ENCODE measurements around the gene CCSER1. TPM values are rescaled to one million over a fixed set of nuclear protein-coding genes. Genes with fewer than 3 reads are reported as not detected.
"Not testable (repeated sequence)": the region's sequence is repeated elsewhere in the genome, so short reads cannot be mapped to it uniquely, and the experiment has no call there.

The CCSER1 gene
- total and polyA plus RNA-seq, 2 donors (not counting 1 experiment from before 2014, with no cell fraction given) = 10.7 to 39.5 TPM

DNA sequence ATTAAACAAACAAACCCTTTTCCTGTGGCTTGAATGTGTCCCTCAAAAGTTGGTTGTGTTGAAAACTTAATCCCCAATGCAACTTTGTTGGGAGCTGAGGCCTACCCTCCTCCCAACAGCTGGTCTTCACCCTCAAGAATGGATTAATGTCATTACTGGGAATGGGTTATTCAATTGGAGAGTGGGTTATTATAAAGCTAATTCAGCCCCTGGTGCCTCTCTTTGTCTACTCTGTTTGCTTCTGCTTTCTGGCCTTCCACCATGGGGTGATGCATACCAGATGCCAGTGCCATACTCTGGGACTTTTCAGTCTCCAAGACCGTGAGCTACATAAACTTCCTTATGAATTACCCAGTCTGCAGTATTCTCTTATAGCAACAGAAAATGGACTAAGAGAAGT lies 706.5 kb downstream of the CCSER1 start:
- DNase-seq (no peak), ATAC-seq (ENCODE audit: low read depth) (no peak)
- no peaks in the 10 kb centered on the region for H3K27me3 Mint-ChIP-seq
- H3K36me3 ChIP-seq (replicated peaks in 1 of 2; ENCODE audit: control extremely low read depth in 1 of 2, control insufficient read depth in 1 of 2, extremely low read depth in 1 of 2, insufficient read depth in 2 of 2, low read length in 1 of 2) = no peaks in the 10 kb centered on the region
- H3K4me2 ChIP-seq (replicated peaks; ENCODE audit: low read depth, low read length, poor library complexity, severe bottlenecking) = no peak overlapping the region
- WGBS (ENCODE audit: insufficient coverage) = no CpG with 5 or more reads among the region's 1 CpG
- ChIA-PET POLR2A (no interaction called here), CTCF (no interaction called here)
- H3K27ac Mint-ChIP-seq = no peak overlapping the region
- H3K9me3 ChIP-seq (ENCODE audit: control extremely low read depth in 1 of 3, control insufficient read depth in 2 of 3, insufficient read depth in 1 of 3, low read length in 2 of 3) = no peaks in the 10 kb centered on the region
- intact Hi-C loops (cut with micrococcal nuclease) = no loop called here
- H2AFZ ChIP-seq (ENCODE audit: insufficient read depth, low read depth, low read length, poor library complexity, severe bottlenecking) = no peak overlapping the region
- H3K27me3 ChIP-seq (replicated peaks in 1 of 4; ENCODE audit: control extremely low read depth in 1 of 4, control insufficient read depth in 3 of 4, insufficient read depth in 4 of 4, low read length in 3 of 4) = no peaks in the 10 kb centered on the region
- no peak overlapping the region for H3K4me3 ChIP-seq (ENCODE audit: control extremely low read depth in 1 of 5, extremely low read depth in 1 of 5, insufficient read depth in 1 of 5, low read depth in 2 of 5, low read length in 4 of 5)
- no peak overlapping the region for H3K27ac ChIP-seq (ENCODE audit: low read length in 2 of 2)
- no peaks in the 10 kb centered on the region for H3K4me1 ChIP-seq (ENCODE audit: control insufficient read depth in 2 of 2, insufficient read depth in 2 of 2, low read length in 2 of 2)
- no peak overlapping the region for H3K4me3 Mint-ChIP-seq
- no peaks in the 10 kb centered on the region for H3K79me2 ChIP-seq (ENCODE audit: control insufficient read depth, insufficient read depth, low read length)
- no peaks in the 10 kb centered on the region for H4K20me1 ChIP-seq (ENCODE audit: control insufficient read depth, insufficient read depth, low read length, poor library complexity, severe bottlenecking)
- no peaks in the 10 kb centered on the region for H3K4me1 Mint-ChIP-seq
- TF ChIP-seq EZH2 (IDR thresholded peaks at IDR 0.05; ENCODE audit: borderline replicate concordance, insufficient read depth, low read depth, low read length, poor library complexity, severe bottlenecking) = no peak
- TF ChIP-seq, protein P1, sequence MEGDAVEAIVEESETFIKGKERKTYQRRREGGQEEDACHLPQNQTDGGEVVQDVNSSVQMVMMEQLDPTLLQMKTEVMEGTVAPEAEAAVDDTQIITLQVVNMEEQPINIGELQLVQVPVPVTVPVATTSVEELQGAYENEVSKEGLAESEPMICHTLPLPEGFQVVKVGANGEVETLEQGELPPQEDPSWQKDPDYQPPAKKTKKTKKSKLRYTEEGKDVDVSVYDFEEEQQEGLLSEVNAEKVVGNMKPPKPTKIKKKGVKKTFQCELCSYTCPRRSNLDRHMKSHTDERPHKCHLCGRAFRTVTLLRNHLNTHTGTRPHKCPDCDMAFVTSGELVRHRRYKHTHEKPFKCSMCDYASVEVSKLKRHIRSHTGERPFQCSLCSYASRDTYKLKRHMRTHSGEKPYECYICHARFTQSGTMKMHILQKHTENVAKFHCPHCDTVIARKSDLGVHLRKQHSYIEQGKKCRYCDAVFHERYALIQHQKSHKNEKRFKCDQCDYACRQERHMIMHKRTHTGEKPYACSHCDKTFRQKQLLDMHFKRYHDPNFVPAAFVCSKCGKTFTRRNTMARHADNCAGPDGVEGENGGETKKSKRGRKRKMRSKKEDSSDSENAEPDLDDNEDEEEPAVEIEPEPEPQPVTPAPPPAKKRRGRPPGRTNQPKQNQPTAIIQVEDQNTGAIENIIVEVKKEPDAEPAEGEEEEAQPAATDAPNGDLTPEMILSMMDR (IDR thresholded peaks at IDR 0.05) = no peak
- H3K9me3 Mint-ChIP-seq (ENCODE audit: insufficient read depth) = peaks cover 2% of the 10 kb centered on the region
- H3K9ac ChIP-seq (ENCODE audit: low read length) = no peak overlapping the region

DNA sequence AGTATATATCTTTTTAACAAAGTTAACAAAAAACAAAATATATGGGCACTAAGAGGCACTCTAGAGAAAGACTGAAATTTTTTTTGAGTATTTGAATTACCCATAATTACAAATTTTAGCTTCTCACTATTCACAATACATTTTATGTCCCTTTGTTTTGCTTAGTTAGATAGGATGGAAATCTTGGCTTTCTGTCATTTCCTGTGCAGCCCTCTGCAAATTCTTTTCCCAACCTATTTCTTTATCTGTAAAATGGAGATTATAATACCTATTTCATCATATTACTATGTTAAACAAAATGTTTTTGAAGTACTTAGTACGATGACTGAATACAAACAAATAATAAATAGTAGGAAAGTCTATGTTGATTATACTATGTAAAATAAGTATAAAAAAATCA lies 710.0 kb downstream of the CCSER1 start:
- Histone ChIP-seq H3K9ac (ENCODE audit: low read length) (no peak overlapping the region), H3K4me1 (ENCODE audit: control insufficient read depth in 2 of 2, insufficient read depth in 2 of 2, low read length in 2 of 2) (no peaks in the 10 kb centered on the region), H2AFZ (ENCODE audit: insufficient read depth, low read depth, low read length, poor library complexity, severe bottlenecking) (no peak overlapping the region), H3K4me3 (ENCODE audit: control extremely low read depth in 1 of 5, extremely low read depth in 1 of 5, insufficient read depth in 1 of 5, low read depth in 2 of 5, low read length in 4 of 5) (no peak overlapping the region), H4K20me1 (ENCODE audit: control insufficient read depth, insufficient read depth, low read length, poor library complexity, severe bottlenecking) (no peaks in the 10 kb centered on the region), H3K36me3 (replicated peaks in 1 of 2; ENCODE audit: control extremely low read depth in 1 of 2, control insufficient read depth in 1 of 2, extremely low read depth in 1 of 2, insufficient read depth in 2 of 2, low read length in 1 of 2) (no peaks in the 10 kb centered on the region), H3K4me2 (replicated peaks; ENCODE audit: low read depth, low read length, poor library complexity, severe bottlenecking) (no peak overlapping the region), H3K27me3 (replicated peaks in 1 of 4; ENCODE audit: control extremely low read depth in 1 of 4, control insufficient read depth in 3 of 4, insufficient read depth in 4 of 4, low read length in 3 of 4) (no peaks in the 10 kb centered on the region), H3K9me3 (ENCODE audit: control extremely low read depth in 1 of 3, control insufficient read depth in 2 of 3, insufficient read depth in 1 of 3, low read length in 2 of 3) (no peaks in the 10 kb centered on the region), H3K27ac (ENCODE audit: low read length in 2 of 2) (no peak overlapping the region), H3K79me2 (ENCODE audit: control insufficient read depth, insufficient read depth, low read length) (no peaks in the 10 kb centered on the region)
- ATAC-seq (ENCODE audit: low read depth) (no peak), DNase-seq (no peak)
- CTCF ChIA-PET = no interaction called here
- intact Hi-C loops (cut with micrococcal nuclease) = no loop called here
- H3K27me3 Mint-ChIP-seq = no peaks in the 10 kb centered on the region
- no peak overlapping the region for H3K27ac Mint-ChIP-seq
- no peak overlapping the region for H3K4me3 Mint-ChIP-seq
- POLR2A ChIA-PET = no interaction called here
- H3K9me3 Mint-ChIP-seq (ENCODE audit: insufficient read depth) = no peaks in the 10 kb centered on the region
- WGBS (ENCODE audit: insufficient coverage) = no CpG with 5 or more reads among the region's 1 CpG
- TF ChIP-seq, protein P1 (IDR thresholded peaks at IDR 0.05) = no peak
- no peak for TF ChIP-seq EZH2 (IDR thresholded peaks at IDR 0.05; ENCODE audit: borderline replicate concordance, insufficient read depth, low read depth, low read length, poor library complexity, severe bottlenecking)
- H3K4me1 Mint-ChIP-seq = no peaks in the 10 kb centered on the region

GRCh38 chr4:90838859-90839258 lies 711.7 kb downstream of the CCSER1 start:
- intact Hi-C loops (cut with micrococcal nuclease); H3K27me3 Mint-ChIP-seq: not testable (repeated sequence)
- no CpG with 5 or more reads among the region's 22 CpGs for WGBS (ENCODE audit: insufficient coverage)

More at GRCh38 chr4:90838859-90839258, 711.7 kb downstream of the CCSER1 start:
- H3K4me1 ChIP-seq (ENCODE audit: control insufficient read depth in 2 of 2, insufficient read depth in 2 of 2, low read length in 2 of 2); H3K4me2 ChIP-seq (replicated peaks; ENCODE audit: low read depth, low read length, poor library complexity, severe bottlenecking); DNase-seq; H3K9me3 Mint-ChIP-seq (ENCODE audit: insufficient read depth); H3K27ac Mint-ChIP-seq; H2AFZ ChIP-seq (ENCODE audit: insufficient read depth, low read depth, low read length, poor library complexity, severe bottlenecking); H3K9me3 ChIP-seq (ENCODE audit: control extremely low read depth in 1 of 3, control insufficient read depth in 2 of 3, insufficient read depth in 1 of 3, low read length in 2 of 3); H3K27ac ChIP-seq (ENCODE audit: low read length in 2 of 2); H3K27me3 ChIP-seq (replicated peaks in 1 of 4; ENCODE audit: control extremely low read depth in 1 of 4, control insufficient read depth in 3 of 4, insufficient read depth in 4 of 4, low read length in 3 of 4); ATAC-seq (ENCODE audit: low read depth); CTCF ChIA-PET; H3K36me3 ChIP-seq (replicated peaks in 1 of 2; ENCODE audit: control extremely low read depth in 1 of 2, control insufficient read depth in 1 of 2, extremely low read depth in 1 of 2, insufficient read depth in 2 of 2, low read length in 1 of 2); H3K79me2 ChIP-seq (ENCODE audit: control insufficient read depth, insufficient read depth, low read length); H3K9ac ChIP-seq (ENCODE audit: low read length); POLR2A ChIA-PET; H3K4me1 Mint-ChIP-seq; H4K20me1 ChIP-seq (ENCODE audit: control insufficient read depth, insufficient read depth, low read length, poor library complexity, severe bottlenecking); H3K4me3 ChIP-seq (ENCODE audit: control extremely low read depth in 1 of 5, extremely low read depth in 1 of 5, insufficient read depth in 1 of 5, low read depth in 2 of 5, low read length in 4 of 5); H3K4me3 Mint-ChIP-seq: not testable (repeated sequence)

Data from B cell (primary cell).